Measurements from ENCODE around the gene SLC38A4.
"Not testable (repeated sequence)": the region's sequence is repeated elsewhere in the genome, so short reads cannot be mapped to it uniquely, and the experiment has no call there.

SLC38A4 gene

GRCh38 chr12:46751173-46751572 lies 74.6 kb downstream of the SLC38A4 start:
- Histone ChIP-seq H3K9me3 (peaks cover 0 to 4% (median 0%) of the 10 kb centered on the region in 3 donors), H3K27me3 (no peaks in the 10 kb centered on the region), H3K4me1 (no peaks in the 10 kb centered on the region), H3K27ac (no peak overlapping the region), H3K36me3 (no peaks in the 10 kb centered on the region), H3K4me3 (no peak overlapping the region)
- no peak for DNase-seq
- intact Hi-C loops (cut with DNase I; ENCODE audit: low total_unique reads), result no loop called here
- TF ChIP-seq CTCF (IDR thresholded peaks at IDR 0.05), result no peak

- Histone ChIP-seq H3K27ac (no peak overlapping the region), H3K9me3 (peaks cover 0 to 7% (median 0%) of the 10 kb centered on the region in 3 donors), H3K4me1 (no peaks in the 10 kb centered on the region), H3K36me3 (no peaks in the 10 kb centered on the region), H3K27me3 (no peaks in the 10 kb centered on the region), H3K4me3 (no peak overlapping the region)
- TF ChIP-seq CTCF (IDR thresholded peaks at IDR 0.05), result no peak
- no peak for DNase-seq
- intact Hi-C loops (cut with DNase I; ENCODE audit: low total_unique reads), result no loop called here
Observed at GRCh38 chr12:46749322-46749721, 76.5 kb downstream of the SLC38A4 start.

GRCh38 chr12:46744283-46744682 lies 81.5 kb downstream of the SLC38A4 start:
- H3K27me3 ChIP-seq, result no peaks in the 10 kb centered on the region
- H3K36me3 ChIP-seq, result no peaks in the 10 kb centered on the region
- peaks cover 0 to 7% (median 0%) of the 10 kb centered on the region in 3 donors for H3K9me3 ChIP-seq
- no peak overlapping the region for H3K27ac ChIP-seq
- TF ChIP-seq CTCF (IDR thresholded peaks at IDR 0.05), result no peak
- H3K4me3 ChIP-seq, result no peak overlapping the region
- no peaks in the 10 kb centered on the region for H3K4me1 ChIP-seq
- DNase-seq, result no peak
- intact Hi-C loops (cut with DNase I; ENCODE audit: low total_unique reads), result no loop called here

- Histone ChIP-seq H3K27ac (no peak overlapping the region), H3K4me1 (no peaks in the 10 kb centered on the region), H3K36me3 (no peaks in the 10 kb centered on the region), H3K4me3 (no peak overlapping the region), H3K9me3 (peaks cover 0 to 7% (median 0%) of the 10 kb centered on the region in 3 donors), H3K27me3 (no peaks in the 10 kb centered on the region)
- TF ChIP-seq CTCF (IDR thresholded peaks at IDR 0.05), result no peak
- intact Hi-C loops (cut with DNase I; ENCODE audit: low total_unique reads), result no loop called here
- DNase-seq, result no peak
Observed at GRCh38 chr12:46743456-46743855, 82.3 kb downstream of the SLC38A4 start.

- H3K9me3 ChIP-seq; H3K4me1 ChIP-seq; intact Hi-C loops (cut with DNase I; ENCODE audit: low total_unique reads); H3K27me3 ChIP-seq; H3K36me3 ChIP-seq; H3K27ac ChIP-seq; H3K4me3 ChIP-seq; DNase-seq: not testable (repeated sequence)
Observed at GRCh38 chr12:46742271-46742670, 83.5 kb downstream of the SLC38A4 start.

GRCh38 chr12:46725332-46725731 lies 100.5 kb downstream of the SLC38A4 start:
- Histone ChIP-seq H3K4me3 (no peak overlapping the region), H3K9me3 (no peaks in the 10 kb centered on the region), H3K4me1 (peaks cover 0 to 11% (median 0%) of the 10 kb centered on the region in 4 donors), H3K27ac (no peak overlapping the region), H3K36me3 (no peaks in the 10 kb centered on the region), H3K27me3 (no peaks in the 10 kb centered on the region)
- intact Hi-C loops (cut with DNase I; ENCODE audit: low total_unique reads), result no loop called here
- DNase-seq, result no peak
- TF ChIP-seq CTCF (IDR thresholded peaks at IDR 0.05), result no peak
